Measurements from ENCODE around the gene LRRC8A.
"Not testable (repeated sequence)": the region's sequence is repeated elsewhere in the genome, so short reads cannot be mapped to it uniquely, and the experiment has no call there.

Gene LRRC8A

DNA sequence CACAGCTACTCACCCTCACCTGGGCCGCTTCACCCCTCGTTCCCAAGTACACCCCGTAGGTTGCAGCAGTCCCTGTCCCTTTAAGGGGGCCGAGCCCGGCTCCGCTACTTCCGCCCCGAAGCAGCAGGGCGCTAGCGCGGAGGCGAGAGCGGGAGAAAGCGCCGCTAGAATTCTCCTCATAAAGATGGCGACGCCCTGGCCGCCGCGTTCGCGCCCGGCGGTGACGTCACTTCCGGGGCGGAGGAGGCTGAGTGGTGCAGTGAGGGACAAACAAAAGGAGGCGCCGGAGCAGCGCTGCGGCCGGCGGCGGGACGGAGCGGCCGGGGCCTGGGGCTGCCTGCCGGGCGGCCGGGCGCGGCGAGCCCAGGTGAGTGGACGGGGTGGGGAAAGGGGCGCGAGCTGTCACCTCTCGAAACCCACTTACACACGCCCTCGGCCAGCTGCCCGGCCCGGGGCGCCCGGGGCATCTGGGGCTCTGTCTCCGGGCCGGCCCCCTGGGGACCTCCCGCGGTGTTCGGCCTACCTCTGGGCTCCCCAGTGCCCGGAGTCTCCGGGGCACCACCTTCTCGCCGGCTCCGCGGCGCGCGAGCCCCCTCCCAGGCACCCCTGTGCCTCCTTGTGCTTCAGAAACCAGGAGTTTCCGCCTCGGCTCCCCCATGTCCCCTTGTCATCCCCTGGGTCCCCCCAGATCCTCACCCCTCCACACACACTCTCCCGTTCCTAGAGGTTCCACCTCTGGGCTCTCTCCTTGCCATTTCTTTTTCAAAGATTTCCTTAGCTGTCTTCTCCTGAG, at the start of gene LRRC8A, which contains the start of gene KYAT1:
Gene LRRC8A (plus strand): TSS at position 250 of the 793 bp plus-strand sequence. CDS start 25,032 bp downstream, outside the sequence.
Gene KYAT1 (minus strand): TSS at position 67 of the 793 bp plus-strand sequence. CDS start 36,545 bp downstream, outside the sequence.
- Histone ChIP-seq H3K4me3 (ENCODE audit: low read length) (peak within 1 kb of the TSS; percentile 95), H3K9ac (ENCODE audit: low read length) (peak within 1 kb of the TSS; percentile 94), H3K36me3 (ENCODE audit: control insufficient read depth, insufficient read depth, low read length, severe bottlenecking) (peaks cover 11% of the 10 kb centered on the region), H3K9me3 (ENCODE audit: control insufficient read depth, low read length) (no peaks in the 10 kb centered on the region), H3K4me1 (ENCODE audit: control insufficient read depth, insufficient read depth, low read length) (peaks cover 12% of the 10 kb centered on the region), H3K27me3 (replicated peaks; ENCODE audit: control insufficient read depth, insufficient read depth, low read length) (no peaks in the 10 kb centered on the region)
- DNase-seq (ENCODE audit: low read depth) = peak; percentile 99

DNA sequence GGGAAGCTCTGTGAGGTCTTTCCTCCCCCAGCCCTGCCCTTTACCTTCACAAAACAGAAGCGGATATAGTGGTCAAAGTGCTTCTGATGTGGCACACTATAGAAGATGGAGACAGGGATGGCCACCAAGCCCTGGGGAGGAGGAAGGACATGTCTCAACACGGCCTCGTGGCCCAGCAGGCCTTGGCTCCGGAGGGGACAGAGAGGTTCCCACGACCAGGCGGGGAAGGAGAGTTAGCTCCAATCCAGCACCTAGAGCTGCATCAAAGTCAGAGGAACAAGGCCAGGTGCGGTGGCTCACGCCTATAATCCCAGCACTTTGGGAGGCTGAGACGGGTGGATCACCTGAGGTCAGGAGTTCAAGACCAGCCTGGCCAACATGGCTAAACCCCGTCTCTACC, 48.2 kb upstream of the LRRC8A start:
- Histone ChIP-seq H3K4me1 (ENCODE audit: control insufficient read depth, insufficient read depth, low read length) (peaks cover 4% of the 10 kb centered on the region), H3K27me3 (replicated peaks; ENCODE audit: control insufficient read depth, insufficient read depth, low read length) (no peaks in the 10 kb centered on the region), H3K9ac (ENCODE audit: low read length) (no peak overlapping the region), H3K36me3 (ENCODE audit: control insufficient read depth, insufficient read depth, low read length, severe bottlenecking) (no peaks in the 10 kb centered on the region), H3K4me3 (ENCODE audit: low read length) (no peak overlapping the region), H3K9me3 (ENCODE audit: control insufficient read depth, low read length) (no peaks in the 10 kb centered on the region)
- no peak for DNase-seq (ENCODE audit: low read depth)

DNA sequence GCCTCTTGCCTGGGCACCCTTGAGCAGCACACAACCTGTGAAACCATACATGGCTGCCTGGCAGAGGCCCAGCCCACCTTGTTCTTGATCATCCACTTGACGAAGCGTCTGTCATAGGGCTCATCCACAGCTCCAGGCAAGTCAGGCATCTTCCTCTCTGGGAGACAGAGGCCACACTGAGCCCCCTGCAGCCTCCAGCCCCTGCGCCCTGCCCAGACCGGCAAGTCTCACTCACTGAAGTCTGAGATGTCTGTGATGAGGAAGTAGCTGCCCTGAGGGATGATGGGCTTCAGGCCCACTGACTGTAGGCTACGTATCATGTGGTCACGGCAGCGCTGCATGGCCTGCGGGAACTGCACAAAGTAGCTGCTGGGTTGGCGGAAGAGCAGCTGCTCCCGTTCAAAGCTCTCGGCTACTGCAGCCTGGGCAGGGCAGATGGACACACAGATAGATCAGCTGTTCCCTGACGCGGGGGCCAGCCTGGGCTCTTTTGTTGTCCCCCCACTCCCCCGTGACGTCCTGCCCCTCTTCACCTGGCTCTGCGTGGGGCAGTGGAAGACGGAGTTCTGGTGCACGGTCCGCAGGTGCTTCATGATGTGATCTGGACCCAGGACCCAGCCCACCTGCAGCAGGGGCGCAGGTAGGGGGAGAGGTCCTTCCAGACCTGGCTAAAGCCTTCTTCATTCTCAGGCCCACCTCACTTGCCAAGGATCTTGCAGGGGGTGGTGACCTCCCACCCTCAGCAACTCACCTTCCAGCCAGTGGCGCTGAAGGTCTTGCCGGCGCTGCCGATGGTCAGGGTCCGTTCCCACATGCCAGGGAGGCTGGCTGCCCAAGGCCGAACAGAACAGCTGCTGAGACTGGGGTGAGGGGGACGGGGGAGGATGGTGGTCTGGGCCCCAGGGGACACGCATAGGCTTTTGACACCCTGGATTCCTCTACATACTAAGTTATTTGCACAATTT, 46.4 kb upstream of the LRRC8A start:
- Histone ChIP-seq H3K4me3 (ENCODE audit: low read length) (no peak overlapping the region), H3K4me1 (ENCODE audit: control insufficient read depth, insufficient read depth, low read length) (no peaks in the 10 kb centered on the region), H3K9me3 (ENCODE audit: control insufficient read depth, low read length) (no peaks in the 10 kb centered on the region), H3K9ac (ENCODE audit: low read length) (no peak overlapping the region), H3K27me3 (replicated peaks; ENCODE audit: control insufficient read depth, insufficient read depth, low read length) (no peaks in the 10 kb centered on the region), H3K36me3 (ENCODE audit: control insufficient read depth, insufficient read depth, low read length, severe bottlenecking) (no peaks in the 10 kb centered on the region)
- no peak for DNase-seq (ENCODE audit: low read depth)

DNA sequence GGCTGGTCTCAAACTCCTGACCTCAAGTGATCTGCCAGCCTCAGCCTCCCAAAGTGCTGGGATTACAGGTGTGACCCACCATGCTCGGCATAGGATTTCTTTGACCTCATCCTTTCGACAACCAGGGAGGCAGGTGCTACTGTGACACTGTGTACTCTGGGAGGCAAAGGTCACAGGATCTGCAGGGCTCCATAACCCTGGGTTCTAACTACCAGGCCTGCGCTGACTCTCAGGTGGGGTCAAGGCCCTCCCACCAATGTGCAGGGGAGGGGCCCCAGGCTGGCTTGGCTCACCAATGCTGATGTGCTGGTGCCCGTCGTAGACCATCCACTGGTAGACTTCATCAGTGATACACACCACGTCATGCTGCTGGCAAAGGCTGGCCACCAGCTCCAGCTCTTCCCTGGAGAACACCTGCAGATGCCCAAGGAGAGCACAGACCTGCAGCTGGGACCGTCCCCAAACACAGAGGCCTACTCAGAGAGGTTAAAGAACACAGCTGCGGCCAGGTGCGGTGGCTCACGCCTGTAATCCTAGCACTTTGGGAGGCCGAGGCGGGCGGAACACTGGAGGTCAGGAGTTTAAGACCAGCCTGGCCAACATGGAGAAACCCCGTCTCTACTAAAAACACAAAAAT, 45.3 kb upstream of the LRRC8A start:
- Histone ChIP-seq H3K9me3 (ENCODE audit: control insufficient read depth, low read length) (no peaks in the 10 kb centered on the region), H3K36me3 (ENCODE audit: control insufficient read depth, insufficient read depth, low read length, severe bottlenecking) (no peaks in the 10 kb centered on the region), H3K4me1 (ENCODE audit: control insufficient read depth, insufficient read depth, low read length) (no peaks in the 10 kb centered on the region), H3K27me3 (replicated peaks; ENCODE audit: control insufficient read depth, insufficient read depth, low read length) (no peaks in the 10 kb centered on the region), H3K9ac (ENCODE audit: low read length) (no peak overlapping the region), H3K4me3 (ENCODE audit: low read length) (no peak overlapping the region)
- DNase-seq (ENCODE audit: low read depth) = no peak

DNA sequence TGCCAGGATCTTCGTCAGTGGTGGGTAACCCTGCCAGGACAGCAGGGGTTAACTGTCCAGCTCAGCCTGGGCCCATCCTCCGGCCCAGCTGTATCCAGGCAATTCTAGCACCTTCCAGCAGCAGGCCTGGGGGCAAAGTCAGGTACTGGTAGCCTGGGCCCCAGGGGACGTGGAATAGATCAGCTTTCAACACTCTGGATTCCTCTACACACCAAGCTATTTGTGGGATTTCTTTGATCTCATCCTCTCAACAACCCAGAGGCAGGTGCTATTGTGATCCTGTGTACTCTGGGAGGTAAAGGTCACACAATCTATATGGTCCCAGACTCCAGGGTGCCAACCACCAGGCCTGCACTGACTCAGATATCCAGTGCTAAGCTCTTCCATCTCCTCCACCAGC, 43.6 kb upstream of the LRRC8A start:
- Histone ChIP-seq H3K4me1 (ENCODE audit: control insufficient read depth, insufficient read depth, low read length) (no peaks in the 10 kb centered on the region), H3K9ac (ENCODE audit: low read length) (no peak overlapping the region), H3K4me3 (ENCODE audit: low read length) (no peak overlapping the region), H3K36me3 (ENCODE audit: control insufficient read depth, insufficient read depth, low read length, severe bottlenecking) (no peaks in the 10 kb centered on the region), H3K27me3 (replicated peaks; ENCODE audit: control insufficient read depth, insufficient read depth, low read length) (no peaks in the 10 kb centered on the region), H3K9me3 (ENCODE audit: control insufficient read depth, low read length) (no peaks in the 10 kb centered on the region)
- DNase-seq (ENCODE audit: low read depth) = no peak

DNA sequence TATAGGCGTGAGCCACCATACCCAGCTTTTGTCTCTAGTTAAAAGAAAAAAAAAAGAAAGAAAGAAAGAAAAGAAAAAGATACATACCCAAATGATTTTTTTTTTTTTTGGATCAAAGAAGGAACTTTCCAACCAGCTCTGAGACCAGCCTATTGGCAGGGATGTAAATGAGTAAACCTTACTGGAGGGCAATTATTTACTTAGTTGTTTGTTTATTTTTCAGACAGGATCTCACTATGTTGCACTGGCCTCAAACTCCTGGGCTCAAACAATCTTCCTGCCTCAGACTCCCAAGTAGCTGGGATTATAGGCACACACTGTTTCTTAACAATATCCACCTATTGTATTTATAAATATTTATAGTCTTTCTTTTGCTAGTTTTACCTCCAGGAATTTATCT, 41.4 kb upstream of the LRRC8A start:
- H3K36me3 ChIP-seq (ENCODE audit: control insufficient read depth, insufficient read depth, low read length, severe bottlenecking) = no peaks in the 10 kb centered on the region
- no peaks in the 10 kb centered on the region for H3K27me3 ChIP-seq (replicated peaks; ENCODE audit: control insufficient read depth, insufficient read depth, low read length)
- no peaks in the 10 kb centered on the region for H3K9me3 ChIP-seq (ENCODE audit: control insufficient read depth, low read length)
- no peak overlapping the region for H3K4me3 ChIP-seq (ENCODE audit: low read length)
- no peak overlapping the region for H3K9ac ChIP-seq (ENCODE audit: low read length)
- DNase-seq (ENCODE audit: low read depth) = no peak
- no peaks in the 10 kb centered on the region for H3K4me1 ChIP-seq (ENCODE audit: control insufficient read depth, insufficient read depth, low read length)

DNA sequence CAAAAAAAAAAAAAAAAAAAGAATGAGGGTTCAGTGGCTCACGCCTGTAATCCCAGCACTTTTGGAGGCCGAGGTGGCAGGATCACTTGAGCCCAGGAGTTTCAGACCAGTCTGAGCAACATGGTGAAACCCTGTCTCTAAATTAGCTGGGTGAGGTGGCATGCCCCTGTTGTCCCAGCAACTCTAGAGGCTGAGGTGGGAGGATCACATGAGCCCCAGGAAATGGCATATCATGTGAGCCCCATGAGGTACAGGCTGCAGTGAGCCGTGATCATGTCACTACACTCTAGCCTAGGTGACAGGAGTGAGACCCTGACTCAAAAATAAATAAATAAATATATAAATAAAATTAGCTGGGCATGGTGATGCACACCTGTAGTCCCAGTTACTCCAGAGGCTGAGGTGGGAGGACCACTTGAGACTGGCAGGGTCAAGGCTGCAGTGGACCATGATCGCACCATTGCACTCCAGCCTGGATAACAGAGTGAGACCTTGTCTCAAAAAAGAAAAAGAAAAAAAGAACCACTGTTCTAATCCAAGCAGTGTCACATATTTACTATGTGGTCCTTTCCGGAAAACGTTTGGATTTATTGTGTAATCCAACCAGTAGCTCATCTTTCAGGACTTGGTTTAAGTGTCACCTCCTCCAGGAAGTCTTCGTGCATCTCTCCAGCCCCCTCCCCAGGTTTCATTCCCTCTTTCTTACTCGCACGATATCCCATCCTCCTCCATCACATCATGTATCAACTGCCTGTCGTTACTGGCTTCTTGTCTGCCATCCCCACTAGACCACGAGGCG, 40.0 kb upstream of the LRRC8A start:
- Histone ChIP-seq H3K27me3 (replicated peaks; ENCODE audit: control insufficient read depth, insufficient read depth, low read length) (no peaks in the 10 kb centered on the region), H3K9ac (ENCODE audit: low read length) (no peak overlapping the region), H3K4me1 (ENCODE audit: control insufficient read depth, insufficient read depth, low read length) (no peaks in the 10 kb centered on the region), H3K9me3 (ENCODE audit: control insufficient read depth, low read length) (no peaks in the 10 kb centered on the region), H3K4me3 (ENCODE audit: low read length) (no peak overlapping the region), H3K36me3 (ENCODE audit: control insufficient read depth, insufficient read depth, low read length, severe bottlenecking) (no peaks in the 10 kb centered on the region)
- no peak for DNase-seq (ENCODE audit: low read depth)

DNA sequence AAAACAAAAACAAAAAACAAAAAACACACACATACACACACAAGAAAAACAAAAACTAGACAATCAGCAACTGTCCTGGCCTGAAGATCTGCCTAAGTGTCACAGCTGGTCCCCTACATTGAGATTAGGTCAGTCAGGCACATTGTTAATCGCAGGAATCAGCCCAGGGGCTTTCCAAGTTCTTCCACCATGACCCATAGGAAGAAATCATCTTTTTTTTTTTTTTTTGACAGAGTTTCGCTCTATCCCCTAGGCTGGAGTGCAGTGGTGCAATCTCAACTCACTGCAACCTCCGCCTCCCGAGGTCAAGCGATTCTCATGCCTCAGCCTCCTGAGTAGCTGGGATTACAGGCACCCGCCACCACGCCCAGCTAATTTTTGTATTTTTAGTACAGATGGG, 38.8 kb upstream of the LRRC8A start:
- not testable (repeated sequence) for H3K4me1 ChIP-seq (ENCODE audit: control insufficient read depth, insufficient read depth, low read length); DNase-seq (ENCODE audit: low read depth); H3K4me3 ChIP-seq (ENCODE audit: low read length); H3K9me3 ChIP-seq (ENCODE audit: control insufficient read depth, low read length); H3K27me3 ChIP-seq (replicated peaks; ENCODE audit: control insufficient read depth, insufficient read depth, low read length); H3K9ac ChIP-seq (ENCODE audit: low read length); H3K36me3 ChIP-seq (ENCODE audit: control insufficient read depth, insufficient read depth, low read length, severe bottlenecking)

DNA sequence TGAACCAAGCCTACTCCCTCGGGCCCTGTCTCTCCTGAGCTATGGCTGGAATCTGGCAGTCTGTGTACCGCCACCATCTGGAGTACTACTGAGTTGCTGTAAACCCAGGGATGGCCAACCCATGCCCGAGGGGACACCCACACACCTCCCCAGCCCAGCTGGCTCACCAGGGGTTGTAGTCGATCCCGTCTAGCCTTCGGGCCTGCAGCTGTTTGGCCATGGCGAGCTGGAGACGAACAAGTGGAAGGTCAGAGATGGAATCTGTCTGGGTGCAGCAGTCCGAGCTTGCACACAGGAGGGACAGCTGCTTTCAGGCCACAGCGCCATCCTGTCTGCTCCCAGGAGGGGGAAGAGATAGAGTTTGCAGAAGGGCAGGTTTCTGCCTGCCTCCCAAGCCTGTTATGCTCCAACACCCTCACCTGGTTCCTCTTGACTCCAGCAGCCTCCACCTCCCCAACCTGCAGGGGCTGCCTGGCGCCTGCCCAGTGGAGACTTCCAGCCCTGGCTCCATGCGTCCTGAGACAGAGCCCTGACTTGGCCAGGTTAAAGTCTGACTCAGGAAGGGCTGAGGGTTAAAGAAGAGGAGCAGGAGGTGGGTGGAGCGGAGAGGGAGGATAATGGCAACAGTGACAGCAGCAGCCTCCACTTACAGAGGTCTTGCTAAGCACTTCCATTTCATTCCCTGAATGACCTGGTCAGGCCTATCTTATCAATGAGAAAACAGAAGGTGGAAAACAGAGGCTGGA, 36.6 kb upstream of the LRRC8A start:
- no peak overlapping the region for H3K9ac ChIP-seq (ENCODE audit: low read length)
- no peaks in the 10 kb centered on the region for H3K4me1 ChIP-seq (ENCODE audit: control insufficient read depth, insufficient read depth, low read length)
- no peaks in the 10 kb centered on the region for H3K36me3 ChIP-seq (ENCODE audit: control insufficient read depth, insufficient read depth, low read length, severe bottlenecking)
- H3K27me3 ChIP-seq (replicated peaks; ENCODE audit: control insufficient read depth, insufficient read depth, low read length) = no peaks in the 10 kb centered on the region
- peaks cover 3% of the 10 kb centered on the region for H3K9me3 ChIP-seq (ENCODE audit: control insufficient read depth, low read length)
- H3K4me3 ChIP-seq (ENCODE audit: low read length) = no peak overlapping the region
- peak; percentile 7 for DNase-seq (ENCODE audit: low read depth)

DNA sequence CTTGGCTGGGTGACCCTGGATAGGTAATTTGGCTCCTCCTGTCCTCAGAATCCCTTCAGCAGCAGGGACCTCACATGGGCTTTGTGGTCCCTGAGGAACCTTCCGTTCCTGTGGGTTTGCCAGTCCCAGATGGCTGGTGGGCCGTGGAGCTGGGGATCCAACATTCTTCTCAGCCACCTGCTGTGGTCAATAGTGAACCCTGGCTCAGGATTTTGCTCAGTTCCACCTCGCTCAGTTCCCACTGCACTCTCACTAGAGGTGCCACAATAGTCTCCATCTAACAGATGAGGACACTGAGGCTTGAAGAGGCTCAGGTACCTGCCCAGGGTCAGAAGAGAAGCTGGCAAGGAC, 35.3 kb upstream of the LRRC8A start:
- H3K27me3 ChIP-seq (replicated peaks; ENCODE audit: control insufficient read depth, insufficient read depth, low read length) = no peaks in the 10 kb centered on the region
- no peak overlapping the region for H3K4me3 ChIP-seq (ENCODE audit: low read length)
- H3K36me3 ChIP-seq (ENCODE audit: control insufficient read depth, insufficient read depth, low read length, severe bottlenecking) = no peaks in the 10 kb centered on the region
- no peak overlapping the region for H3K9ac ChIP-seq (ENCODE audit: low read length)
- DNase-seq (ENCODE audit: low read depth) = no peak
- peaks cover 3% of the 10 kb centered on the region for H3K9me3 ChIP-seq (ENCODE audit: control insufficient read depth, low read length)
- no peaks in the 10 kb centered on the region for H3K4me1 ChIP-seq (ENCODE audit: control insufficient read depth, insufficient read depth, low read length)
